ENCODE measurements around the gene GANAB. TPM values are rescaled to one million over a fixed set of nuclear protein-coding genes. Genes with fewer than 3 reads are reported as not detected.

GANAB gene
- total and polyA plus RNA-seq, 5 donors from 2014 or later = 128 to 169 (median 136) TPM

GRCh38 chr11:62603072-62603408, 43.4 kb downstream of the GANAB start:
- ATAC-seq (ENCODE audit: low read depth in 2 of 2) = no peak
- Histone ChIP-seq H3K4me1 (ENCODE audit: control insufficient read depth, insufficient read depth, low read length, poor library complexity, severe bottlenecking) (peaks cover 38% of the 10 kb centered on the region), H3K27me3 (ENCODE audit: control insufficient read depth, insufficient read depth, low read length) (no peaks in the 10 kb centered on the region), H3K36me3 (ENCODE audit: control insufficient read depth, insufficient read depth, low read length) (peaks cover 25% of the 10 kb centered on the region), H3K9me3 (ENCODE audit: control insufficient read depth in 2 of 2, low read length in 2 of 2) (no peaks in the 10 kb centered on the region), H3K27ac (ENCODE audit: insufficient read depth, low read length, poor library complexity, severe bottlenecking) (no peak overlapping the region), H3K4me3 (ENCODE audit: low read depth, low read length) (no peak overlapping the region)
- peaks cover 47% of the 10 kb centered on the region for H3K36me3 Mint-ChIP-seq
- H3K27me3 Mint-ChIP-seq = no peaks in the 10 kb centered on the region
- peak overlapping the region; percentile 82 to 95 (median 87) for H3K4me3 Mint-ChIP-seq
- no peaks in the 10 kb centered on the region for H3K9me3 Mint-ChIP-seq
- H3K27ac Mint-ChIP-seq = peak overlapping the region in 2 of 3 donors; percentile 52 to 85
- DNase-seq = no peak
- H3K4me1 Mint-ChIP-seq = peaks cover 11 to 59% (median 43%) of the 10 kb centered on the region in 4 donors

- peak overlapping the region; percentile 95 to 100 (median 96) for H3K4me3 Mint-ChIP-seq
- ATAC-seq (ENCODE audit: low read depth in 2 of 2) (no peak), DNase-seq (peak in 1 of 3 donors; percentile 40)
- peaks cover 44% of the 10 kb centered on the region for H3K4me1 ChIP-seq (ENCODE audit: control insufficient read depth, insufficient read depth, low read length, poor library complexity, severe bottlenecking)
- H3K9me3 ChIP-seq (ENCODE audit: control insufficient read depth in 2 of 2, low read length in 2 of 2) = no peaks in the 10 kb centered on the region
- peaks cover 47% of the 10 kb centered on the region for H3K36me3 Mint-ChIP-seq
- no peaks in the 10 kb centered on the region for H3K27me3 Mint-ChIP-seq
- no peaks in the 10 kb centered on the region for H3K27me3 ChIP-seq (ENCODE audit: control insufficient read depth, insufficient read depth, low read length)
- H3K36me3 ChIP-seq (ENCODE audit: control insufficient read depth, insufficient read depth, low read length) = peaks cover 30% of the 10 kb centered on the region
- H3K4me3 ChIP-seq (ENCODE audit: low read depth, low read length) = peak overlapping the region; percentile 57
- H3K27ac ChIP-seq (ENCODE audit: insufficient read depth, low read length, poor library complexity, severe bottlenecking) = peak overlapping the region; percentile 90
- peak overlapping the region; percentile 92 to 97 (median 96) for H3K27ac Mint-ChIP-seq
- peaks cover 11 to 59% (median 44%) of the 10 kb centered on the region in 4 donors for H3K4me1 Mint-ChIP-seq
- H3K9me3 Mint-ChIP-seq = no peaks in the 10 kb centered on the region
These were observed 44.0 kb downstream of the GANAB start for GRCh38 chr11:62602141-62603071.

- H3K4me1 Mint-ChIP-seq = peaks cover 11 to 61% (median 46%) of the 10 kb centered on the region in 4 donors
- H3K36me3 ChIP-seq (ENCODE audit: control insufficient read depth, insufficient read depth, low read length) = peaks cover 38% of the 10 kb centered on the region
These were observed 44.9 kb downstream of the GANAB start, which contains the start of gene MTA2 for GRCh38 chr11:62601372-62602140. TSS of gene MTA2 (minus strand) at chr11:62601865. CDS start at chr11:62601450, 415 bp downstream.

DNA sequence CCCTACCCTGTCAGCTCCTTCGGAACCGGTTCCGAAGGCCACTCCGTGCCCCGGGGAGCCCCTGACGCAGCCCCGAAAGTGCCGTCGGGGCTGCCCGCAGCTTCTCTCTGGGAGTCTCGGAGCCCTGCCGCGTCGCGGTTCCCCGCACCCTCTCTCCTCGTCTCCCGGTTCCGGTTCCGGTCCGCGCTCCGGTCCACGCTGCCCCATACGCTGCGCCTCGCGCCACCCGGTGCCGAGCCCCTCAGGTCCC, 45.4 kb downstream of the GANAB start:
- peaks cover 43% of the 10 kb centered on the region for H3K36me3 ChIP-seq (ENCODE audit: control insufficient read depth, insufficient read depth, low read length)
- no peaks in the 10 kb centered on the region for H3K27me3 ChIP-seq (ENCODE audit: control insufficient read depth, insufficient read depth, low read length)
- Mint-ChIP-seq H3K9me3 (no peaks in the 10 kb centered on the region), H3K36me3 (peaks cover 44% of the 10 kb centered on the region), H3K27me3 (no peaks in the 10 kb centered on the region), H3K4me1 (peaks cover 11 to 65% (median 45%) of the 10 kb centered on the region in 4 donors), H3K4me3 (peak overlapping the region; percentile 95 to 100 (median 96)), H3K27ac (peak overlapping the region; percentile 96 to 97 (median 96))
- H3K4me1 ChIP-seq (ENCODE audit: control insufficient read depth, insufficient read depth, low read length, poor library complexity, severe bottlenecking) = peaks cover 48% of the 10 kb centered on the region
- ATAC-seq (ENCODE audit: low read depth in 2 of 2) (no peak), DNase-seq (peak; percentile 40 to 53 (median 52))
- H3K27ac ChIP-seq (ENCODE audit: insufficient read depth, low read length, poor library complexity, severe bottlenecking) = peak overlapping the region; percentile 90
- H3K9me3 ChIP-seq (ENCODE audit: control insufficient read depth in 2 of 2, low read length in 2 of 2) = no peaks in the 10 kb centered on the region
- H3K4me3 ChIP-seq (ENCODE audit: low read depth, low read length) = peak overlapping the region; percentile 98

More at GRCh38 chr11:62601372-62602140, 44.9 kb downstream of the GANAB start, which contains the start of gene MTA2:
- Mint-ChIP-seq H3K9me3 (no peaks in the 10 kb centered on the region), H3K27me3 (no peaks in the 10 kb centered on the region), H3K36me3 (peaks cover 47% of the 10 kb centered on the region), H3K4me3 (peak within 1 kb of the TSS; percentile 95 to 100 (median 96)), H3K27ac (peak within 1 kb of the TSS; percentile 96 to 97 (median 97))
- DNase-seq = peak; percentile 98 to 100 (median 99)
- peak; percentile 75 to 78 for ATAC-seq (ENCODE audit: low read depth in 2 of 2)
- peaks cover 48% of the 10 kb centered on the region for H3K4me1 ChIP-seq (ENCODE audit: control insufficient read depth, insufficient read depth, low read length, poor library complexity, severe bottlenecking)
- peak within 1 kb of the TSS; percentile 98 for H3K4me3 ChIP-seq (ENCODE audit: low read depth, low read length)
- H3K27me3 ChIP-seq (ENCODE audit: control insufficient read depth, insufficient read depth, low read length) = no peaks in the 10 kb centered on the region
- H3K9me3 ChIP-seq (ENCODE audit: control insufficient read depth in 2 of 2, low read length in 2 of 2) = no peaks in the 10 kb centered on the region
- peak within 1 kb of the TSS; percentile 90 for H3K27ac ChIP-seq (ENCODE audit: insufficient read depth, low read length, poor library complexity, severe bottlenecking)

GRCh38 chr11:62600367-62601121, 45.9 kb downstream of the GANAB start:
- H3K36me3 ChIP-seq (ENCODE audit: control insufficient read depth, insufficient read depth, low read length) = peaks cover 45% of the 10 kb centered on the region
- Mint-ChIP-seq H3K4me1 (peaks cover 11 to 67% (median 44%) of the 10 kb centered on the region in 4 donors), H3K27ac (peak overlapping the region; percentile 96 to 97 (median 96)), H3K27me3 (no peaks in the 10 kb centered on the region), H3K36me3 (peaks cover 45% of the 10 kb centered on the region), H3K9me3 (no peaks in the 10 kb centered on the region), H3K4me3 (peak overlapping the region; percentile 95 to 100 (median 96))
- peak overlapping the region; percentile 98 for H3K4me3 ChIP-seq (ENCODE audit: low read depth, low read length)
- no peaks in the 10 kb centered on the region for H3K9me3 ChIP-seq (ENCODE audit: control insufficient read depth in 2 of 2, low read length in 2 of 2)
- ATAC-seq (ENCODE audit: low read depth in 2 of 2) = no peak
- H3K27ac ChIP-seq (ENCODE audit: insufficient read depth, low read length, poor library complexity, severe bottlenecking) = peak overlapping the region; percentile 90
- peaks cover 48% of the 10 kb centered on the region for H3K4me1 ChIP-seq (ENCODE audit: control insufficient read depth, insufficient read depth, low read length, poor library complexity, severe bottlenecking)
- H3K27me3 ChIP-seq (ENCODE audit: control insufficient read depth, insufficient read depth, low read length) = no peaks in the 10 kb centered on the region
- DNase-seq = peak in 1 of 3 donors; percentile 42

GRCh38 chr11:62599901-62600300, 46.5 kb downstream of the GANAB start:
- Histone ChIP-seq H3K4me3 (ENCODE audit: low read depth, low read length) (peak overlapping the region; percentile 98), H3K36me3 (ENCODE audit: control insufficient read depth, insufficient read depth, low read length) (peaks cover 47% of the 10 kb centered on the region), H3K27ac (ENCODE audit: insufficient read depth, low read length, poor library complexity, severe bottlenecking) (peak overlapping the region; percentile 90), H3K27me3 (ENCODE audit: control insufficient read depth, insufficient read depth, low read length) (no peaks in the 10 kb centered on the region), H3K9me3 (ENCODE audit: control insufficient read depth in 2 of 2, low read length in 2 of 2) (no peaks in the 10 kb centered on the region), H3K4me1 (ENCODE audit: control insufficient read depth, insufficient read depth, low read length, poor library complexity, severe bottlenecking) (peaks cover 48% of the 10 kb centered on the region)
- H3K27me3 Mint-ChIP-seq = no peaks in the 10 kb centered on the region
- peaks cover 11 to 70% (median 47%) of the 10 kb centered on the region in 4 donors for H3K4me1 Mint-ChIP-seq
- H3K36me3 Mint-ChIP-seq = peaks cover 51% of the 10 kb centered on the region
- H3K27ac Mint-ChIP-seq = peak overlapping the region; percentile 96 to 97 (median 96)
- H3K4me3 Mint-ChIP-seq = peak overlapping the region; percentile 95 to 100 (median 96)
- no peak for DNase-seq
- ATAC-seq (ENCODE audit: low read depth in 2 of 2) = no peak
- no peaks in the 10 kb centered on the region for H3K9me3 Mint-ChIP-seq

Measured in CD4-positive, CD25-positive, alpha-beta regulatory T cell (primary cell).